HG03354 (cell line): Measurements from ENCODE around the gene COLQ.
"Not testable (repeated sequence)": the region's sequence is repeated elsewhere in the genome, so short reads cannot be mapped to it uniquely, and the experiment has no call there.

ENCODE experiments used
- ATAC-seq: cut with Tn5 transposase; IDR thresholded peaks from one replicate; pipeline ENCODE4 v1.9.1; 2021; ENCODE audit warnings: mild to moderate bottlenecking; ENCODE audit not compliant: unreplicated experiment, poor library complexity, severe bottlenecking

COLQ gene

GRCh38 chr3:15465876-15466585, 55.5 kb downstream of the COLQ start:
- no peak for ATAC-seq

- ATAC-seq = no peak
These were observed 59.1 kb downstream of the COLQ start for GRCh38 chr3:15462451-15462850.

GRCh38 chr3:15460891-15461531, 60.5 kb downstream of the COLQ start:
- no peak for ATAC-seq

GRCh38 chr3:15458212-15458780, 63.2 kb downstream of the COLQ start:
- ATAC-seq = no peak

DNA sequence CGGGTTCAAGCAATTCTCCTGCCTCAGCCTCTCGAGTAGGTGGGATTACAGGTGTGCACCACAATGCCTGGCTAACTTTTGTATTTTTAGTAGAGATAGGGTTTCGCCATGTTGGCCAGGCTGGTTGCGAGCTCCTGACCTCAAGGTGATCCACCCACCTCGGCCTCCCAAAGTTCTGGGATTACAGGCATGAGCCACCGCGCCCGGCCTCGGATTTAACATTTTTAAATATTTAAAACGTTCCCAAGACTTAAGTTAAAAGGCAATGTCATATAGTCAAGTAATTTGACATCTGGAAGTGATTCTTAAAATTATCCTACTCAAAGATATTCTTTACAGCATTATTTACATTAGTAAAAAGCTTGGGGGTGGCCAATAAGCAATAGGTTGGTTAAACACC, 64.6 kb downstream of the COLQ start:
- ATAC-seq = not testable (repeated sequence)

DNA sequence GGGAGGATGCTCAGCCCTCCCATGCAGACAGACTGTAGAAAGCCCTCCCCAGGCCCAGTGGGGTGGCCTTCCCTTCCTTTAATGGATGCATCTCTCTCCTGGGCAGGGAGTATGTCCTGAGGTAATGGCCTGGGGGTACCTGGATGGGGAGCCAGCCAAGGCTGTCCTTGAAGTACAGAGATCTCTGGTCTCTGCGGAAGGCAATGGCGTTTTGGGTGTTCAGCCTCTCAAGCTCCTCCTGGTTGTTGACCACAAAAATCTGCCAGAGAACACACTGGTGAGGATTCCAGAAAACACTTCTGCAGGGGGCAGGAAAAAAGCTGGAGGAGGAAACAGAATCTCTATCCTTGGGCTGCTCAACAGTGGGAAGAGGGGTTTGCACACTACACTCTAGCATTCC, 65.2 kb downstream of the COLQ start:
- no peak for ATAC-seq

GRCh38 chr3:15455756-15456155, 65.8 kb downstream of the COLQ start:
- no peak for ATAC-seq

DNA sequence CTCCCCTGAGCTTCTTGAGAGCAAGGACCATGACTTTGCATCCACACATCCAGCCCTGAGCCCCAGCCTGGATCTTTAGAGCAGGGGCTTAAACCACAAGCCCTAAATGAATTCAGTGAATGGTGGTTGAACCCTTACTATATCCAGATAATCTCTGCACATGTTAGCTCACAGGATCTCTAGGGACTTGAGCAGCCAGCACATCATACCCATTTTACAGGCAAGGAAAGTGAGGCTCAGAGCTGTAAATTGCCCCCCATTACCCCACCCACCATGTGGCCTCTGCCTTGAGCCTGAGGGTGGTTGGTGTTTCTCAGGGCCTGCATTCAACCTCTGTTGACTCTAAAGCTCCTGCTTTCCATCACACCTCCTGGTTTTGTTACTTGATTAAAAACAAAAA, 66.5 kb downstream of the COLQ start:
- ATAC-seq = no peak

DNA sequence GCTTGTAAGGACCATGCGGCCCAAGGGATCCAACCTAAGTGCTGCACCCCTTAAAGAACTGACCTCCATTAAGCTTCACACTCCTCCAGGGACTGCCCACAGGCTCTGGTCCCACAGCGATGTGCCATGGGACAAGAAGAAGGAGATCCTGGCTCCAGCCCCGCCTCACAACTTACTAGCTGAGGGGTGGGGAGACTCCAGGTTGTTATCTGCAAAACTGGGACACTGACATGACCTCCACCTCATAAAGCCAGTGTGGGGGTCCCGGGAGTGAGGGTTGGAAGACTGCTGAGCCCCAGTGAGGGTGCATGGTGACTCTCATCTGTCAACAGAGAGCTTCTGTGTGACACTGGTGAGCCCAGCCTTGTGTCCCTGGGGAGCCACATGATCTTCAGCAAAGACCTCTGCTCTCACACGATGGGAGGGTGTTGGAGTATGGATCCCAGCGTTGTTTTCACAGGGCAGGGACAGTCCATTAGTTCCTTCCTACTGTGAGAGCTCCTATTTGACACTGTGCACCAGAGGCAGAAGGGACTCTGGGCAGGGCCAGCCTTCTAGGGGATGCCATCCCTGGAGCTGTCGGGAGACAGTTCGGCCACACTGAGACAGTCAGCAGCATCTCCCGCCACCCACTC, 67.4 kb downstream of the COLQ start:
- no peak for ATAC-seq

DNA sequence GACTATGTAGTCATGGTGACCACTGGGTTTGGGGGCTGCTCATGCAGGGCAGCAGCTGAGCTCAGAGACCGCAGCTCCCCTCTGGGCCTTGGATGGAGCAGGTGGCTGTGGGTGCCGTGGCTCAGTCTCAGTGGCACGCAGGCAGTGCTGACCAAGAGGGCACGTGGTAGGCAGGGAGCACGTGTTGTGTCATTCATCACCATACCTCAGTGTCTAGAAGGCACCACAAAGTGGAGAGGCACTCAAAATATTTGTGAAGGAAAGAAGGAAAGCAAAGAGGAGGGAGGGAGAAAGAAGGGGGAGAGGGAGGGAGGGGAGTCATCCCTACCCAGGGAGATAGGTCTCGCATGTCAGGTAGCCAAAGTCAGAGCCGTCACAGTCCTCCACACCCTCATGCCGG, 68.0 kb downstream of the COLQ start:
- ATAC-seq = no peak

- no peak for ATAC-seq
These were observed 68.5 kb downstream of the COLQ start for GRCh38 chr3:15452961-15453360.

- ATAC-seq = no peak
These were observed 69.3 kb downstream of the COLQ start for GRCh38 chr3:15452156-15452555.

DNA sequence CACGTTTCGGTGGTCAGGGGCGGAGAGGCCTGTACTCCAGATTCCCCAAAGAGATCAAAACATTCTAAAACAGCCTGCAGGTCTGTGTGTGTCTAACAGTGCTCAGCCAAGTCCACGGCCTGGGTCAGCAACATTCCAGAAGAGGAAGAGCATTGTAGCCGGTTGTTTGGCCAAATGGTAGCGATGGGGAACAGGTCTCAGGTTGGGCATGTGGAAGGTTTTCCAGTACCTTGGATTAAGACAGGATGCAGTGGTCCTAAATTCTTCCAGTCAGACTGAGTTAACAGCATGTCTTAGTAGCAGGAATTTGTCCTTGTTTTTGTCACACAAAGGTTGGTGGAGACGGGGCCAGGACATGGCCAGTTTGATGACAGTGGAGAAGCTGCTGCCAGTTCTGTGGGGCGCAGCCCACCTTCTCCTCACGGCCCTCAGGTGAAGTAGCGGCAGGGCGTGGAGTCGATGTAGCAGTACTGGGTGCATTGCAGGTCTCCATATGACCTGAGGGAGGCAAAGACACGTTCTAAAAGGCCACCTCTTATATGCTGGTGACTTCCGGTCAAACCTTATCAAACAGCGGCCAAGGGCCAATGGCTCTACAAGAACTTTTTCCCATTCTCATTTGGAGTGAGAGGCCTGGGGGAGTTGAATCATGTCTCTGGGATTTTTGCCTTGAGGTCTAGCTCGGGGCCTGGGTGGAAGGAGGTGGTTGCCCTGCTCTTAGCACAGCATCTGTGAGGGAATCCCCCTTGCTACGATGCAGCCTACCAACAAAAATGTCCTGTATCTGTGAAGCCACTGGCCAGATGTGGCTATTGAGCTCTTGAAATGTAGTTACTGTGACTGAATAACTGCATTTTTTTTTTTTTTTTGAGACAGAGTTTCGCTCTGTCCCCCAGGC, 70.0 kb downstream of the COLQ start:
- ATAC-seq = no peak

DNA sequence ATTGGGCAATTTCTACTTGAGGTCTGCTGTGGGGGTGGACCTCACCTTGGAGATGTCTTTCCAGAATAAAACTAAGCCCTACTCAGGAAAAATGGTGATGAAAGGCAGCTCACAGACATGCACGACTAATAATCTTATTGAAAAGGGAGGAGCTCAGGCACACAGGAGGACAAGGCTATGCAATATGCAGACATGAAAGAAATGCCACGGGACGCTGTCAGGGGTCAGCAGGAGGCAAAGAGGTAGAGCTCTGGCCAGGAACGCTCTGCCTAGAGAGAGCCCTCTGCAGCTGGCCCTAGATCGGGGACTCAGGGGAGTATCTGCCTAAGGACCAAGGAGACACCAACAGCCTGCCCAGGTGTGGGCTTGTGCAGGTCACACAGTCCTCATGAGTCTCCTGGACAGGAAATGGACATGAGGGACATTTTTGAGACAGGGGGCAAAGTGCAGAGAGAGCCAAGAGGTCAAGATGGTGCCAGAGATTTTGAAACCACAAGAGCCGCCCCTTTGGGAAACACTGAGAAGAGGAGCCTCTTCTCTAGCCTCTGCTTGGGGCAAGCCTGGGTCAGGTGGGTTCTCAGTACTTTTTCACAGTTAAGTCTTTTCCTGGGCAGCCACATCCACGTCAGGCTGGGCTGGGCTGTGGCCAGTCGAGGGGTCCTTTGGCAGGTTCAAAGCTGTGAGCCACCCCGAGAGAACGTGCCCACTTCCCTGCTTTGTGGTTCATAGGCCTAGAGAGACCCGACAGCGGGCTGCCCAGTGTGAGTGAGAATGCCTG, 70.9 kb downstream of the COLQ start:
- no peak for ATAC-seq

DNA sequence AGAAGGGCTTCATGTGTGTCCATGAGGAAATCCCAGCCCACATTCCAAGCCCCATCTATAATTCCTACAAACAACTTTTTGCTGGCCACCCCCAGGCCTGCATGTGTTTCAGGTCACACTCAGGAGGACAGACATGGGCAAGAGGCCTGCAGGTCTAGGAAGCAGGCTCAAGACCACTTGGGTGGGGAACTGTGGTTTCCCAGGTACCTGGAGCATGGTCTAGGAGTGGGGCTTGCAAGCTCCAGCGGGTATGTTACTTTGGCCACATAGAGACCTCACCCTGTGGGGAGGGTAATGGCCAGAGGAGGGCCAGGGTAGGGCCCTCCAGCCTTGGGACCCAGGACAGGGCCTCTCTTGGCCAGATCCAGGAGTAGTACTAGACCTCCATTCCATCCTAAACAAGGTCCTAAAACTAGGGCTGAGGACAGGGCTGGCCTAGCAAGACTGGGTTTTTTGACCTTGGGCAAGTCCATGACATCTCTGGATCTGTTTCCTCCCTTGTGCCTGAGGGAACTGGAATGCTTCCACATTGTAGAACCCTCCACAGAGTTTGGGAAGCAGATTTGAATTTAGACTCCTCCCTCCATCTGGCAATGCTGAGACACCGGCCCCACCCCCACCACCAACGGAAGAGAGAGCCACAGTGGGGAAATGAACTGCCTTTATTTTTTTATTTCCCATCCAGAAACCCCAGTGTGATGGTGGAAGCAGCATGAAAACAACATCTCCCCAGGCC, 71.8 kb downstream of the COLQ start:
- no peak for ATAC-seq

- no peak for ATAC-seq
These were observed 77.5 kb downstream of the COLQ start for GRCh38 chr3:15443826-15444524.

GRCh38 chr3:15440891-15441290, 80.6 kb downstream of the COLQ start:
- ATAC-seq = no peak

DNA sequence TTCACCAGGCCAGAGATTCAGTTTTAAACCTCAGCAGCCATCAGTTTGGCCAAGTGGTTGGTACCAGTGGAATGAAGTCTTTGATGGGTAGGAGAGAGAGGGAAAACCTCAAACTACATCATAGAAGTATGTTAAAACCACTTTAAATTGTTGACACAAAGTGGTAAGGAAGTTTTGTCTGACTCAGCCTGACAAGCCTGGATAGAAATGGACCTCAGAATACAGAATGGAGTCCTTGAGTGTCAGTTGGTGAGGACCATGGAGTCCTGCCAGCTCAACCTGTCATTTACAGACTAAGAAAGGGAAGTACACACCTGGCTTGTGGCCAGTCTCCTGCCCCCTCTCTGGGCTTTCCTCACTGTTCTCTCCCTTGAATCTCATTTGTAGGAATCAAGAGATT, 82.0 kb downstream of the COLQ start:
- ATAC-seq = no peak
